Measurements from ENCODE around the gene EP300. TPM values are rescaled to one million over a fixed set of nuclear protein-coding genes. Genes with fewer than 3 reads are reported as not detected.

EP300 gene
- total RNA-seq, 6 experiments from 2014 or later, result 23.1 to 121 (median 31.3) TPM

GRCh38 chr22:41110968-41111367 is 18.6 kb downstream of the EP300 start:
- Histone ChIP-seq H3K4me1 (peaks cover 0 to 14% (median 4%) of the 10 kb centered on the region in 4 donors), H3K27me3 (no peaks in the 10 kb centered on the region), H3K9me3 (no peaks in the 10 kb centered on the region), H3K36me3 (peaks cover 0 to 15% (median 0%) of the 10 kb centered on the region in 4 donors), H3K4me3 (no peak overlapping the region), H3K27ac (no peak overlapping the region)
- WGBS (ENCODE audit: insufficient coverage, low coverage, low lambda C conversion rate, missing lambda C conversion rate), result 93% methylated on average over 9 of the region's 10 CpGs
- TF ChIP-seq CTCF (IDR thresholded peaks at IDR 0.05) (no peak), POLR2A (IDR thresholded peaks at IDR 0.05) (no peak)
- DNase-seq (no peak), ATAC-seq (no peak)
- intact Hi-C loops (cut with DNase I), result no loop called here

- Histone ChIP-seq H3K27me3 (no peaks in the 10 kb centered on the region), H3K9me3 (no peaks in the 10 kb centered on the region), H3K36me3 (peaks cover 0 to 31% (median 9%) of the 10 kb centered on the region in 4 donors), H3K4me1 (peaks cover 0 to 4% (median 0%) of the 10 kb centered on the region in 4 donors), H3K4me3 (no peak overlapping the region), H3K27ac (no peak overlapping the region)
- 94% methylated on average over 2 of the region's 2 CpGs for WGBS (ENCODE audit: insufficient coverage, low coverage, low lambda C conversion rate, missing lambda C conversion rate)
- intact Hi-C loops (cut with DNase I), result no loop called here
- no peak for DNase-seq
- no peak for TF ChIP-seq POLR2A (IDR thresholded peaks at IDR 0.05)
- TF ChIP-seq CTCF (IDR thresholded peaks at IDR 0.05), result no peak
- no peak for ATAC-seq
Measured at GRCh38 chr22:41116342-41116741, 23.9 kb downstream of the EP300 start.

GRCh38 chr22:41117127-41117965 is 25.0 kb downstream of the EP300 start:
- no peak for DNase-seq
- intact Hi-C loops (cut with DNase I), result no loop called here
- Histone ChIP-seq H3K4me3 (no peak overlapping the region), H3K27ac (no peak overlapping the region), H3K9me3 (no peaks in the 10 kb centered on the region), H3K4me1 (peaks cover 0 to 4% (median 0%) of the 10 kb centered on the region in 4 donors), H3K27me3 (no peaks in the 10 kb centered on the region), H3K36me3 (peaks cover 0 to 29% (median 9%) of the 10 kb centered on the region in 4 donors)
- TF ChIP-seq CTCF (IDR thresholded peaks at IDR 0.05) (no peak), POLR2A (IDR thresholded peaks at IDR 0.05) (no peak)
- WGBS (ENCODE audit: insufficient coverage, low coverage, low lambda C conversion rate, missing lambda C conversion rate), result 88% methylated on average over 6 of the region's 9 CpGs
- ATAC-seq, result no peak

GRCh38 chr22:41123151-41123550 is 30.8 kb downstream of the EP300 start:
- 67% methylated on average over 2 of the region's 2 CpGs for whole genome bisulfite sequencing (ENCODE audit: insufficient coverage, low coverage, low lambda C conversion rate, missing lambda C conversion rate)
- DNase-seq (no peak), ATAC-seq (no peak)
- no peaks in the 10 kb centered on the region for H3K9me3 ChIP-seq
- peaks cover 9 to 44% (median 20%) of the 10 kb centered on the region in 4 donors for H3K36me3 ChIP-seq
- no peak overlapping the region for H3K4me3 ChIP-seq
- no peaks in the 10 kb centered on the region for H3K27me3 ChIP-seq
- no peak for TF ChIP-seq POLR2A (IDR thresholded peaks at IDR 0.05)
- TF ChIP-seq CTCF (IDR thresholded peaks at IDR 0.05), result no peak
- H3K4me1 ChIP-seq, result no peaks in the 10 kb centered on the region
- intact Hi-C loops (cut with DNase I), result no loop called here
- H3K27ac ChIP-seq, result no peak overlapping the region

Measured in right lobe of liver (tissue), 6 donors.